GM23338 (cell line): ENCODE results near the gene PSD4.

Experiments used
- CREB1 ChIP-seq: fragments of 250-450 bp; sonication (Bioruptor Pico); IDR thresholded peaks from 2 replicates; pipeline ENCODE4 v1.5.0; 2020; ENCODE audit warnings: low read depth, mild to moderate bottlenecking, moderate library complexity
- EZH2 ChIP-seq: fragments of 200-600 bp; sonication (generic); IDR thresholded peaks from one replicate; pipeline ENCODE4 v1.8.0; 2017; ENCODE audit warnings: antibody characterized with exemption, mild to moderate bottlenecking, low read depth; ENCODE audit not compliant: unreplicated experiment
- EZH2phosphoT487 ChIP-seq: fragments of 200-600 bp; sonication (generic); IDR thresholded peaks from one replicate; pipeline ENCODE4 v1.8.1; 2018; ENCODE audit warnings: antibody characterized with exemption; ENCODE audit not compliant: unreplicated experiment
- JUNB ChIP-seq: IDR thresholded peaks from one replicate; pipeline ENCODE4 v1.6.1; 2016; ENCODE audit warnings: antibody characterized with exemption; ENCODE audit not compliant: unreplicated experiment
- POLR2AphosphoS5 ChIP-seq: IDR thresholded peaks from 2 replicates; pipeline ENCODE4 v1.6.1; 2016; ENCODE audit warnings: antibody characterized with exemption, low read depth
- STAT1 ChIP-seq: IDR thresholded peaks from one replicate; pipeline ENCODE4 v1.6.1; 2016; ENCODE audit warnings: antibody characterized with exemption; ENCODE audit not compliant: unreplicated experiment
- ZNF114 ChIP-seq: fragments of 250-450 bp; sonication (Bioruptor Pico); IDR thresholded peaks from 2 replicates; pipeline ENCODE4 v1.5.0; 2020; ENCODE audit warnings: mild to moderate bottlenecking, moderate library complexity
- ZNF331 ChIP-seq: fragments of 250-450 bp; sonication (Bioruptor Pico); IDR thresholded peaks from 2 replicates; pipeline ENCODE4 v1.5.0; 2020; ENCODE audit warnings: low read depth, mild to moderate bottlenecking, moderate library complexity
- TF ChIP-seq, protein P1 (sequence below): IDR thresholded peaks from 2 replicates; pipeline ENCODE4 v1.6.1; 2016; ENCODE audit warnings: antibody characterized with exemption
- TF ChIP-seq, protein P2 (sequence below), 2 experiments: fragments of 200-600 bp in 1 of 2; sonication (generic) in 1 of 2; conservative IDR thresholded peaks; 2 replicates each; pipeline versions ENCODE4 v1.5.1 to v1.6.1; 2016 to 2017; ENCODE audit warnings: antibody characterized with exemption in 2 of 2, low read depth in 2 of 2, mild to moderate bottlenecking in 2 of 2, moderate library complexity in 1 of 2
- TF ChIP-seq, protein P3 (sequence below): IDR thresholded peaks from one replicate; pipeline ENCODE4 v1.6.1; 2018; ENCODE audit warnings: antibody characterized with exemption; ENCODE audit not compliant: unreplicated experiment

DNA sequence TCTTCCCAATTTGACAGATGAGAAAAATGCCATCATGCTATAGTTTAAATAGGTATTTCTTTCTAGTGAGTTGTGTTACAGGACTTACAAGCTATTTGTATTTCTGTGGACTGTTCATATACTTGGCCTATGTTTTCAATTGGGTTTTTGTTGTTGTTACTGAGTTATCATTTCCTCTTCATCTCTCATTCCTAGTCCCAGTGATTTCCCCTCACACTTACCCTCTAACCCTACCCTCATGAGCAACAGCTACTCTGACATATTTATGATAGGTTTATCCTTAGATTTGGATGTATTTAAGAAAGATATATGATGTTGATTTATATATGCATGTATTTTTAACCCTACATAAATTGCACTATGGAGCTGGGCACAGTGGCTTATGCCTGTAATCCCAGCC is 10.9 kb upstream of the PSD4 start:
- TF ChIP-seq, protein P1, sequence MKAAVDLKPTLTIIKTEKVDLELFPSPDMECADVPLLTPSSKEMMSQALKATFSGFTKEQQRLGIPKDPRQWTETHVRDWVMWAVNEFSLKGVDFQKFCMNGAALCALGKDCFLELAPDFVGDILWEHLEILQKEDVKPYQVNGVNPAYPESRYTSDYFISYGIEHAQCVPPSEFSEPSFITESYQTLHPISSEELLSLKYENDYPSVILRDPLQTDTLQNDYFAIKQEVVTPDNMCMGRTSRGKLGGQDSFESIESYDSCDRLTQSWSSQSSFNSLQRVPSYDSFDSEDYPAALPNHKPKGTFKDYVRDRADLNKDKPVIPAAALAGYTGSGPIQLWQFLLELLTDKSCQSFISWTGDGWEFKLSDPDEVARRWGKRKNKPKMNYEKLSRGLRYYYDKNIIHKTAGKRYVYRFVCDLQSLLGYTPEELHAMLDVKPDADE = no peak
- TF ChIP-seq, protein P2, sequence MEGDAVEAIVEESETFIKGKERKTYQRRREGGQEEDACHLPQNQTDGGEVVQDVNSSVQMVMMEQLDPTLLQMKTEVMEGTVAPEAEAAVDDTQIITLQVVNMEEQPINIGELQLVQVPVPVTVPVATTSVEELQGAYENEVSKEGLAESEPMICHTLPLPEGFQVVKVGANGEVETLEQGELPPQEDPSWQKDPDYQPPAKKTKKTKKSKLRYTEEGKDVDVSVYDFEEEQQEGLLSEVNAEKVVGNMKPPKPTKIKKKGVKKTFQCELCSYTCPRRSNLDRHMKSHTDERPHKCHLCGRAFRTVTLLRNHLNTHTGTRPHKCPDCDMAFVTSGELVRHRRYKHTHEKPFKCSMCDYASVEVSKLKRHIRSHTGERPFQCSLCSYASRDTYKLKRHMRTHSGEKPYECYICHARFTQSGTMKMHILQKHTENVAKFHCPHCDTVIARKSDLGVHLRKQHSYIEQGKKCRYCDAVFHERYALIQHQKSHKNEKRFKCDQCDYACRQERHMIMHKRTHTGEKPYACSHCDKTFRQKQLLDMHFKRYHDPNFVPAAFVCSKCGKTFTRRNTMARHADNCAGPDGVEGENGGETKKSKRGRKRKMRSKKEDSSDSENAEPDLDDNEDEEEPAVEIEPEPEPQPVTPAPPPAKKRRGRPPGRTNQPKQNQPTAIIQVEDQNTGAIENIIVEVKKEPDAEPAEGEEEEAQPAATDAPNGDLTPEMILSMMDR (conservative IDR thresholded peaks at IDR 0.05; ENCODE audit: low read depth in 2 of 2) = no peak
- TF ChIP-seq CREB1 (CRISPR knock-in tag) (no peak), EZH2 (no peak), POLR2AphosphoS5 (no peak), ZNF331 (CRISPR knock-in tag) (no peak), ZNF114 (CRISPR knock-in tag) (no peak), STAT1 (no peak), EZH2phosphoT487 (no peak), JUNB (no peak)
- TF ChIP-seq, protein P3, sequence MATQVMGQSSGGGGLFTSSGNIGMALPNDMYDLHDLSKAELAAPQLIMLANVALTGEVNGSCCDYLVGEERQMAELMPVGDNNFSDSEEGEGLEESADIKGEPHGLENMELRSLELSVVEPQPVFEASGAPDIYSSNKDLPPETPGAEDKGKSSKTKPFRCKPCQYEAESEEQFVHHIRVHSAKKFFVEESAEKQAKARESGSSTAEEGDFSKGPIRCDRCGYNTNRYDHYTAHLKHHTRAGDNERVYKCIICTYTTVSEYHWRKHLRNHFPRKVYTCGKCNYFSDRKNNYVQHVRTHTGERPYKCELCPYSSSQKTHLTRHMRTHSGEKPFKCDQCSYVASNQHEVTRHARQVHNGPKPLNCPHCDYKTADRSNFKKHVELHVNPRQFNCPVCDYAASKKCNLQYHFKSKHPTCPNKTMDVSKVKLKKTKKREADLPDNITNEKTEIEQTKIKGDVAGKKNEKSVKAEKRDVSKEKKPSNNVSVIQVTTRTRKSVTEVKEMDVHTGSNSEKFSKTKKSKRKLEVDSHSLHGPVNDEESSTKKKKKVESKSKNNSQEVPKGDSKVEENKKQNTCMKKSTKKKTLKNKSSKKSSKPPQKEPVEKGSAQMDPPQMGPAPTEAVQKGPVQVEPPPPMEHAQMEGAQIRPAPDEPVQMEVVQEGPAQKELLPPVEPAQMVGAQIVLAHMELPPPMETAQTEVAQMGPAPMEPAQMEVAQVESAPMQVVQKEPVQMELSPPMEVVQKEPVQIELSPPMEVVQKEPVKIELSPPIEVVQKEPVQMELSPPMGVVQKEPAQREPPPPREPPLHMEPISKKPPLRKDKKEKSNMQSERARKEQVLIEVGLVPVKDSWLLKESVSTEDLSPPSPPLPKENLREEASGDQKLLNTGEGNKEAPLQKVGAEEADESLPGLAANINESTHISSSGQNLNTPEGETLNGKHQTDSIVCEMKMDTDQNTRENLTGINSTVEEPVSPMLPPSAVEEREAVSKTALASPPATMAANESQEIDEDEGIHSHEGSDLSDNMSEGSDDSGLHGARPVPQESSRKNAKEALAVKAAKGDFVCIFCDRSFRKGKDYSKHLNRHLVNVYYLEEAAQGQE = no peak
